NB4 (cell line): ENCODE data around the gene MB21D2.

Experiments
- CTCF ChIP-seq: IDR thresholded peaks from one replicate; pipeline ENCODE4 v1.5.1; 2012; ENCODE audit warnings: low read depth, low read length
- MAX ChIP-seq: IDR thresholded peaks from 2 replicates; pipeline ENCODE4 v1.6.1; 2011; ENCODE audit warnings: low read depth, low read length
- MYC ChIP-seq: IDR thresholded peaks from 2 replicates; pipeline ENCODE4 v1.6.1; 2011; ENCODE audit warnings: low read depth, low read length
- POLR2A ChIP-seq: IDR thresholded peaks from 2 replicates; pipeline ENCODE4 v1.6.1; 2011; ENCODE audit warnings: mild to moderate bottlenecking; ENCODE audit not compliant: insufficient read length; ENCODE audit errors: extremely low read depth

DNA sequence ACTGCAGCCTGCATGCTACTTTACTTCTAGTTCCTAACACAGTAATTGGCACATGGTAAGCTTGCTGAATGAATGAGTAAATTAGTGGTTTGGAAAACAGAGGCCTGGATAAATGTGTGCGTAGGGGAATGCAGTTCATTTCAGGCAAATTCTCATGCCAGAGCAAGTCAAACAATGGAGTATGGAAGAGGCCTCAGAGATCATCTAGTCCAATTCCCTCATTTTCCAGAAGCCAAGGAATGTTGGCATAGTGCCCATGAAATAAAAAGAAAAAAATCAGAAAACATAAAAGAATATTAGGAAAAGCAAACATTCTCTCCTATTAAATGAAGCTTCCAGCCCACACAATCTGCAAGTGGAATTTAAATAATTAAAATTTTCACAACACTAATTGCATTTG lies 92.4 kb downstream of the MB21D2 start:
- TF ChIP-seq CTCF (no peak), POLR2A (no peak), MAX (no peak), MYC (no peak)
